HEK293T (cell line): Measurements from ENCODE around the gene SLC9C2.

Experiments used
- ARNT ChIP-seq: fragments of 450-650 bp; IDR thresholded peaks from 2 replicates; pipeline ENCODE4 v1.6.1; 2017; ENCODE audit warnings: mild to moderate bottlenecking
- BHLHE40 ChIP-seq: fragments of 450-650 bp; IDR thresholded peaks from 2 replicates; pipeline ENCODE4 v1.6.1; 2016; ENCODE audit warnings: mild to moderate bottlenecking, moderate library complexity, borderline replicate concordance
- CTBP1 ChIP-seq: fragments of 450-650 bp; IDR thresholded peaks from 2 replicates; pipeline ENCODE4 v1.6.1; 2016; ENCODE audit warnings: borderline replicate concordance
- ELF4 ChIP-seq: fragments of 450-650 bp; IDR thresholded peaks from 2 replicates; pipeline ENCODE4 v1.6.1; 2017; ENCODE audit warnings: antibody characterized with exemption
- FOXA1 ChIP-seq: fragments of 450-650 bp; IDR thresholded peaks from 2 replicates; pipeline ENCODE4 v1.6.1; 2016; ENCODE audit warnings: mild to moderate bottlenecking
- FOXK2 ChIP-seq: fragments of 450-650 bp; IDR thresholded peaks from 2 replicates; pipeline ENCODE4 v1.6.1; 2016; ENCODE audit warnings: mild to moderate bottlenecking
- FOXM1 ChIP-seq: fragments of 450-650 bp; IDR thresholded peaks from 2 replicates; pipeline ENCODE4 v1.6.1; 2017; ENCODE audit warnings: mild to moderate bottlenecking, borderline replicate concordance
- L3MBTL2 ChIP-seq: fragments of 450-650 bp; conservative IDR thresholded peaks from 2 replicates; pipeline ENCODE4 v1.6.1; 2016; ENCODE audit warnings: mild to moderate bottlenecking
- NFRKB ChIP-seq: fragments of 450-650 bp; IDR thresholded peaks from 2 replicates; pipeline ENCODE4 v1.6.1; 2016; ENCODE audit warnings: mild to moderate bottlenecking, moderate library complexity
- SP1 ChIP-seq: fragments of 450-650 bp; IDR thresholded peaks from 2 replicates; pipeline ENCODE4 v1.6.1; 2017
- SUZ12 ChIP-seq: fragments of 450-650 bp; IDR thresholded peaks from 2 replicates; pipeline ENCODE4 v1.6.1; 2016; ENCODE audit warnings: mild to moderate bottlenecking
- TARDBP ChIP-seq: fragments of 450-650 bp; IDR thresholded peaks from 2 replicates; pipeline ENCODE4 v1.6.1; 2016
- ZNF384 ChIP-seq: fragments of 450-650 bp; IDR thresholded peaks from 2 replicates; pipeline ENCODE4 v1.6.1; 2016
- TF ChIP-seq, protein P1 (sequence below): fragments of 450-650 bp; IDR thresholded peaks from 2 replicates; pipeline ENCODE4 v1.6.1; 2016

DNA sequence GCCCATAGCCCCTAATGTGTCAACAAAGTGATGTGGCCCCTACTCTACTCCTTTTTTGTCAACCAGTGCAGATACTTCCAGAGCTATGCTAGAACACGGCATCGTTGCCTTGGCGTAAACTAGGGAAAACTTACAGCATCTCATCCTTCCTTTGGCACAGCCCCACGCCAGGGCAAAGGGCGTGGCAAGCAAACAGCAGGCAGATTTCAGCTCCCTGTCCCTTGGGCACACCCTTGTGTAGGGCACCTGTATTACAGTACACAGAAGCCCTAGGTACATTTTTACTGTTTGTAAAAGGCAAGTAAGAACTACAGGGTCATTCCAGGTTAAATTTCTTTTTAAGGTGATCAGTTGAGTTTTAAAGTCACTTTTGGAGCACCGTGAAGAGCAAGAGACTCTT, 96.4 kb downstream of the SLC9C2 start:
- TF ChIP-seq FOXM1 (no peak), TARDBP (no peak), SP1 (no peak), FOXA1 (no peak), BHLHE40 (no peak), FOXK2 (no peak), ZNF384 (no peak), ELF4 (no peak), SUZ12 (no peak), ARNT (no peak), NFRKB (no peak), L3MBTL2 (no peak), CTBP1 (no peak)
- TF ChIP-seq, protein P1, sequence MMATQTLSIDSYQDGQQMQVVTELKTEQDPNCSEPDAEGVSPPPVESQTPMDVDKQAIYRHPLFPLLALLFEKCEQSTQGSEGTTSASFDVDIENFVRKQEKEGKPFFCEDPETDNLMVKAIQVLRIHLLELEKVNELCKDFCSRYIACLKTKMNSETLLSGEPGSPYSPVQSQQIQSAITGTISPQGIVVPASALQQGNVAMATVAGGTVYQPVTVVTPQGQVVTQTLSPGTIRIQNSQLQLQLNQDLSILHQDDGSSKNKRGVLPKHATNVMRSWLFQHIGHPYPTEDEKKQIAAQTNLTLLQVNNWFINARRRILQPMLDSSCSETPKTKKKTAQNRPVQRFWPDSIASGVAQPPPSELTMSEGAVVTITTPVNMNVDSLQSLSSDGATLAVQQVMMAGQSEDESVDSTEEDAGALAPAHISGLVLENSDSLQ = no peak
